GM12878 (cell line): ENCODE results near the gene SHISA6. TPM values are rescaled to one million over a fixed set of nuclear protein-coding genes. Genes with fewer than 3 reads are reported as not detected.

Experiments used
- ATAC-seq: fragments of 200-7000 bp; cut with Tn5 transposase; 3 replicates; pipeline ENCODE4 v1.9.1; 2020; ENCODE audit warnings: mild to moderate bottlenecking, moderate library complexity
- BruUV-seq: library from RNA; stranded (reverse); fragments of 400-500 nt; replicated peaks from 2 replicates; lab custom pipeline; 2021; lab: Mats Ljungman, UMichigan
- CTCF ChIA-PET: fragments of 300-600 bp; sonication (Branson Sonifier 250); formaldehyde crosslinking; extraction: SDS; loops from one replicate; lab custom pipeline; 2021; ENCODE audit warnings: inconsistent platforms; lab: Yijun Ruan, JAX
- POLR2A ChIA-PET: fragments of 350-600 bp; formaldehyde crosslinking; extraction: SDS; loops from one replicate; lab custom pipeline; 2021; ENCODE audit warnings: inconsistent platforms; lab: Charles Lee
- RAD21 ChIA-PET: fragments of 300-600 bp; sonication (Branson Sonifier 250); formaldehyde crosslinking; loops from one replicate; lab custom pipeline; 2023; ENCODE audit warnings: antibody characterized with exemption; ENCODE audit not compliant: unreplicated experiment; lab: Charles Lee
- SMC1A ChIA-PET: fragments of 300-600 bp; sonication (Branson Sonifier 250); formaldehyde crosslinking; loops from one replicate; lab custom pipeline; 2023; ENCODE audit not compliant: unreplicated experiment, uncharacterized antibody; lab: Charles Lee
- DNase-seq: peaks from one replicate; pipeline ENCODE4 v3.0.0-alpha.2; 2011; ENCODE audit warnings: low read depth, low spot score
- FAIRE-seq: peaks from 3 replicates; lab custom pipeline; 2011; peaks lifted over from hg19 to GRCh38; lab: Jason Lieb, UNC
- H2AFZ ChIP-seq: 2 replicates; pipeline ENCODE4 v1.6.0; 2011; ENCODE audit warnings: low read depth, low read length, control low read depth; ENCODE audit not compliant: control insufficient read depth
- H3K27ac ChIP-seq: 2 replicates; pipeline ENCODE4 v1.5.1; 2011; ENCODE audit warnings: control low read depth; ENCODE audit not compliant: control insufficient read depth, insufficient read depth
- H3K27me3 ChIP-seq, 2 experiments: replicated peaks in 1 of 2; 2 replicates each; pipeline versions ENCODE4 v1.6.0 to v1.6.1; 2011; ENCODE audit warnings: low read length in 1 of 2; ENCODE audit not compliant: control insufficient read depth in 2 of 2, insufficient read depth in 2 of 2
- H3K36me3 ChIP-seq, 2 experiments: 2 replicates each; pipeline ENCODE4 v1.5.1; 2011; ENCODE audit warnings: low read length in 1 of 2; ENCODE audit not compliant: control insufficient read depth in 2 of 2, insufficient read depth in 2 of 2
- H3K4me1 ChIP-seq: 2 replicates; pipeline ENCODE4 v1.6.1; 2011; ENCODE audit warnings: mild to moderate bottlenecking, low read length, moderate library complexity, mixed read lengths; ENCODE audit not compliant: control insufficient read depth, insufficient read depth
- H3K4me2 ChIP-seq: 2 replicates; pipeline ENCODE4 v1.6.0; 2011; ENCODE audit warnings: control low read depth; ENCODE audit not compliant: control insufficient read depth, insufficient read depth
- H3K4me3 ChIP-seq: fragments of 200-600 bp; sonication (generic); 2 replicates; pipeline ENCODE4 v1.5.1; 2016
- H3K79me2 ChIP-seq: 2 replicates; pipeline ENCODE4 v1.6.0; 2011; ENCODE audit warnings: low read length; ENCODE audit not compliant: control insufficient read depth, insufficient read depth
- H3K9ac ChIP-seq: 2 replicates; pipeline ENCODE4 v1.8.0; 2011; ENCODE audit warnings: low read length, control low read depth, mixed read lengths; ENCODE audit not compliant: control insufficient read depth, insufficient read depth
- H3K9me3 ChIP-seq: replicated peaks from 3 replicates; pipeline ENCODE4 v1.5.1; 2011; ENCODE audit warnings: mild to moderate bottlenecking, low read length; ENCODE audit not compliant: control insufficient read depth, insufficient read depth
- H4K20me1 ChIP-seq: 2 replicates; pipeline ENCODE4 v1.6.0; 2011; ENCODE audit not compliant: control insufficient read depth, insufficient read depth
- CREM ChIP-seq: IDR thresholded peaks from 2 replicates; pipeline ENCODE4 v1.6.1; 2014; ENCODE audit warnings: antibody characterized with exemption, low read depth
- DPF2 ChIP-seq: fragments of 450-650 bp; IDR thresholded peaks from 2 replicates; pipeline ENCODE4 v1.6.1; 2017; ENCODE audit warnings: mild to moderate bottlenecking
- HDAC2 ChIP-seq: fragments of 200-600 bp; sonication (generic); IDR thresholded peaks from 2 replicates; pipeline ENCODE4 v1.6.1; 2017
- HDGF ChIP-seq: fragments of 450-650 bp; IDR thresholded peaks from 2 replicates; pipeline ENCODE4 v1.6.1; 2016; ENCODE audit warnings: antibody characterized with exemption
- KAT2A ChIP-seq: conservative IDR thresholded peaks from 2 replicates; pipeline ENCODE4 v1.6.1; 2011; ENCODE audit warnings: low read depth, low read length; ENCODE audit not compliant: control insufficient read depth
- NR2C1 ChIP-seq: fragments of 450-650 bp; IDR thresholded peaks from 2 replicates; pipeline ENCODE4 v1.6.1; 2017; ENCODE audit warnings: antibody characterized with exemption, mild to moderate bottlenecking, moderate library complexity
- NR2C2 ChIP-seq: IDR thresholded peaks from 2 replicates; pipeline ENCODE4 v1.6.1; 2011; ENCODE audit warnings: borderline replicate concordance, low read depth; ENCODE audit not compliant: control insufficient read depth, insufficient read length
- RAD21 ChIP-seq: IDR thresholded peaks from 2 replicates; pipeline ENCODE4 v1.6.1; 2011; ENCODE audit warnings: mild to moderate bottlenecking, low read depth, low read length, moderate library complexity; ENCODE audit not compliant: insufficient read depth
- TCF3 ChIP-seq: IDR thresholded peaks from 2 replicates; pipeline ENCODE4 v1.6.1; 2012; ENCODE audit warnings: low read depth, mild to moderate bottlenecking, low read length, borderline replicate concordance; ENCODE audit not compliant: insufficient read depth
- WRNIP1 ChIP-seq: IDR thresholded peaks from 2 replicates; pipeline ENCODE4 v1.6.1; 2011; ENCODE audit warnings: low read depth, low read length, improper control_type of control experiment, borderline replicate concordance
- ZBTB40 ChIP-seq: fragments of 450-650 bp; IDR thresholded peaks from 2 replicates; pipeline ENCODE4 v1.6.1; 2016; ENCODE audit warnings: mild to moderate bottlenecking, moderate library complexity, borderline replicate concordance
- ZNF24 ChIP-seq: fragments of 450-650 bp; IDR thresholded peaks from 2 replicates; pipeline ENCODE4 v1.6.1; 2017; ENCODE audit warnings: antibody characterized with exemption, mild to moderate bottlenecking
- WGBS: methylation state at CpG from one replicate; pipeline ENCODE4 v1.1.6; 2016; ENCODE audit warnings: low lambda C conversion rate; ENCODE audit not compliant: insufficient replicate concordance, insufficient coverage; ENCODE audit errors: missing lambda C conversion rate; 5-methylcytosine and 5-hydroxymethylcytosine counted together
- in situ Hi-C: fragments of 300-500 bp; cut with MboI; formaldehyde crosslinking; loops from 9 replicates; pipeline ENCODE4 v1.14.3; 2018; ENCODE audit warnings: mixed read lengths
- intact Hi-C: fragments of 100-400 bp; cut with micrococcal nuclease; formaldehyde crosslinking; loops from one replicate; pipeline ENCODE4 v1.14.2; 2022; ENCODE audit not compliant: unreplicated experiment
- polyA plus RNA-seq, 11 experiments: library from polyadenylated mRNA; depleted of rRNA in 4 of 11; unstranded in 6 of 11; stranded (reverse) in 5 of 11; fragments of >200 nt; fragmentation: Nextera tagmentation in 4 of 11; fragmentation: Illumina TruSeq in 1 of 11; extraction: Ambion mirVana in 4 of 11; extraction: Trizol in 1 of 11; gene quantifications; 1 replicate in 1 of 11; 2 replicates in 10 of 11; pipeline versions ENCODE4 v1.2.1 to v1.2.3, GENCODE V29; 2011 to 2016; ENCODE audit warnings: inconsistent platforms in 2 of 11, missing spikeins in 2 of 11, low read depth in 1 of 11
- total RNA-seq, 4 experiments: library from RNA; depleted of rRNA in 3 of 4; stranded (reverse); fragments of >200 nt in 3 of 4; fragmentation: Illumina TruSeq in 1 of 4; extraction: Trizol in 1 of 4; gene quantifications; 2 replicates each; pipeline versions ENCODE4 v1.2.1 to v1.2.3, GENCODE V29; 2013 to 2021

Gene SHISA6
- total and polyA plus RNA-seq, 10 of the 15 experiments (the other 5 are each of a cell fraction or from before 2014, with no cell fraction given), result not detected

GRCh38 chr17:11589716-11590115, 348.7 kb downstream of the SHISA6 start:
- no TSS peak for BruUV-seq
- 2% methylated on average over 3 of the region's 3 CpGs for WGBS
- H3K27ac ChIP-seq, result no peak overlapping the region
- no peaks in the 10 kb centered on the region for H3K9me3 ChIP-seq
- H3K79me2 ChIP-seq, result no peaks in the 10 kb centered on the region
- no peak overlapping the region for H2AFZ ChIP-seq
- TF ChIP-seq TCF3, result no peak
- no peak for TF ChIP-seq ZNF24
- TF ChIP-seq WRNIP1, result no peak
- TF ChIP-seq KAT2A, result no peak
- TF ChIP-seq, all 136 proteins: peak for 0
- SMC1A ChIA-PET, result no interaction called here
- RAD21 ChIA-PET, result no interaction called here
- intact Hi-C loops, result no loop called here
- FAIRE-seq (no peak), ATAC-seq (no peak), DNase-seq (no peak)
- Histone ChIP-seq H3K36me3 (no peaks in the 10 kb centered on the region), H3K9ac (no peak overlapping the region), H3K4me3 (no peak overlapping the region), H3K4me2 (no peak overlapping the region), H3K27me3 (no peaks in the 10 kb centered on the region), H3K4me1 (no peaks in the 10 kb centered on the region), H4K20me1 (no peaks in the 10 kb centered on the region)
- CTCF ChIA-PET, result no interaction called here
- in situ Hi-C loops, result no loop called here
- POLR2A ChIA-PET, result no interaction called here

- no peaks in the 10 kb centered on the region for H3K27me3 ChIP-seq
- no TSS peak for BruUV-seq
- ATAC-seq (no peak), FAIRE-seq (no peak), DNase-seq (no peak)
- no peaks in the 10 kb centered on the region for H4K20me1 ChIP-seq
- H3K27ac ChIP-seq, result no peak within 1 kb of the TSS
- ChIA-PET SMC1A (no interaction called here), CTCF (no interaction called here), RAD21 (no interaction called here), POLR2A (no interaction called here)
- H3K79me2 ChIP-seq, result no peaks in the 10 kb centered on the region
- H3K36me3 ChIP-seq, result no peaks in the 10 kb centered on the region
- no peak within 1 kb of the TSS for H2AFZ ChIP-seq
- no peaks in the 10 kb centered on the region for H3K4me1 ChIP-seq
- H3K4me2 ChIP-seq, result no peak within 1 kb of the TSS
- in situ Hi-C loops, result no loop called here
- intact Hi-C loops, result no loop called here
- H3K9ac ChIP-seq, result no peak within 1 kb of the TSS
- 75% methylated on average over 60 of the region's 84 CpGs for WGBS
- H3K4me3 ChIP-seq, result no peak within 1 kb of the TSS
- no peaks in the 10 kb centered on the region; the same call in 2 of the 3 replicates for H3K9me3 ChIP-seq
- no peak for TF ChIP-seq NR2C2
- no peak for TF ChIP-seq DPF2
- no peak for TF ChIP-seq HDAC2
- TF ChIP-seq HDGF, result no peak
- TF ChIP-seq CREM, result no peak
- TF ChIP-seq ZBTB40, result no peak
- TF ChIP-seq NR2C1, result no peak
- TF ChIP-seq RAD21, result no peak
These were observed 357.5 kb downstream of the SHISA6 start, which contains the start of gene DNAH9 for GRCh38 chr17:11598274-11599221. DNAH9 (plus strand) TSS chr17:11598470; CDS start chr17:11598499, 29 bp downstream.
